ENCODE results near the gene PLAAT2. TPM values are rescaled to one million over a fixed set of nuclear protein-coding genes. Genes with fewer than 3 reads are reported as not detected.
A peak's percentile ranks its signal among the peaks of the same experiment; 100 is the strongest.

The PLAAT2 gene
- total RNA-seq, 1 donor from 2014 or later: not detected

DNA sequence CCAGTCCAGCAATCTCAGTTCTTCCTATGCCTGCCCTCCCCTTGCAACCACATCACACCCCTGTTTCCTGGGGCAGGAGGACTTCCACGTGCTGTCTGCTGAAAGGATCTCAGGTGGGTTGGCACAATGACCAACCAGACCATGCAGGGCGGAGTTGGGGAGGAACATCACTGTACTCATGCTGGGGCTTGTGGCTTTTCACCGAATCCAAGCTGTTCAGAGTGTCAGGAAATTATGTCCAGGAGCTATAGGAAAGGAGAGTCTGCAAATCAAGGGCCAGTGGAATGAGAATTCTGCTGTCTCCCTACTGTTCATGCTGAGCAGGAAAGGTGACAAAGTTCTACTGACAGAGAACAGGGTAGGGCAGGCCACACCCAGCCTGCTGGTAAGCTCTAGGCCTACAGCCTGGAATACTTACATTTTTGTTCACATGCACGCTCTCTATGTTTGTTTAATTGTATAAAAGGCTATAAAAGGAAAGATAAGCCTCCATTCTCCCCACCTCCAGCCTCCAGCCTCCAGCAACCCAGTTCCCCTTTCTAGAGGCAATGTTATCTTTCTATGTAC is 1.7 kb upstream of the PLAAT2 start:
- H3K27ac Mint-ChIP-seq (ENCODE audit: unreplicated experiment): no peak overlapping the region
- H3K4me3 Mint-ChIP-seq (ENCODE audit: unreplicated experiment): no peak overlapping the region
- no peaks in the 10 kb centered on the region for H3K9me3 Mint-ChIP-seq (ENCODE audit: unreplicated experiment)
- DNase-seq (ENCODE audit: extremely low spot score, unreplicated experiment): no peak
- TF ChIP-seq, protein P1, sequence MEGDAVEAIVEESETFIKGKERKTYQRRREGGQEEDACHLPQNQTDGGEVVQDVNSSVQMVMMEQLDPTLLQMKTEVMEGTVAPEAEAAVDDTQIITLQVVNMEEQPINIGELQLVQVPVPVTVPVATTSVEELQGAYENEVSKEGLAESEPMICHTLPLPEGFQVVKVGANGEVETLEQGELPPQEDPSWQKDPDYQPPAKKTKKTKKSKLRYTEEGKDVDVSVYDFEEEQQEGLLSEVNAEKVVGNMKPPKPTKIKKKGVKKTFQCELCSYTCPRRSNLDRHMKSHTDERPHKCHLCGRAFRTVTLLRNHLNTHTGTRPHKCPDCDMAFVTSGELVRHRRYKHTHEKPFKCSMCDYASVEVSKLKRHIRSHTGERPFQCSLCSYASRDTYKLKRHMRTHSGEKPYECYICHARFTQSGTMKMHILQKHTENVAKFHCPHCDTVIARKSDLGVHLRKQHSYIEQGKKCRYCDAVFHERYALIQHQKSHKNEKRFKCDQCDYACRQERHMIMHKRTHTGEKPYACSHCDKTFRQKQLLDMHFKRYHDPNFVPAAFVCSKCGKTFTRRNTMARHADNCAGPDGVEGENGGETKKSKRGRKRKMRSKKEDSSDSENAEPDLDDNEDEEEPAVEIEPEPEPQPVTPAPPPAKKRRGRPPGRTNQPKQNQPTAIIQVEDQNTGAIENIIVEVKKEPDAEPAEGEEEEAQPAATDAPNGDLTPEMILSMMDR (IDR thresholded peaks at IDR 0.05): no peak
- peaks cover 14% of the 10 kb centered on the region for H3K27me3 Mint-ChIP-seq (ENCODE audit: unreplicated experiment)
- H3K36me3 Mint-ChIP-seq (ENCODE audit: unreplicated experiment): no peaks in the 10 kb centered on the region
- peaks cover 11% of the 10 kb centered on the region for H3K4me1 Mint-ChIP-seq (ENCODE audit: unreplicated experiment)

- no peak overlapping the region for H3K27ac Mint-ChIP-seq (ENCODE audit: unreplicated experiment)
- no peaks in the 10 kb centered on the region for H3K9me3 Mint-ChIP-seq (ENCODE audit: unreplicated experiment)
- peaks cover 11% of the 10 kb centered on the region for H3K4me1 Mint-ChIP-seq (ENCODE audit: unreplicated experiment)
- H3K4me3 Mint-ChIP-seq (ENCODE audit: unreplicated experiment): no peak overlapping the region
- DNase-seq (ENCODE audit: extremely low spot score, unreplicated experiment): no peak
- TF ChIP-seq, protein P1 (IDR thresholded peaks at IDR 0.05): no peak
- H3K27me3 Mint-ChIP-seq (ENCODE audit: unreplicated experiment): peaks cover 13% of the 10 kb centered on the region
- H3K36me3 Mint-ChIP-seq (ENCODE audit: unreplicated experiment): no peaks in the 10 kb centered on the region
Observed at GRCh38 chr11:63564056-63564774, 1.0 kb upstream of the PLAAT2 start.

- DNase-seq (ENCODE audit: extremely low spot score, unreplicated experiment): peak; percentile 53
- no peak overlapping the region for H3K27ac Mint-ChIP-seq (ENCODE audit: unreplicated experiment)
- no peaks in the 10 kb centered on the region for H3K9me3 Mint-ChIP-seq (ENCODE audit: unreplicated experiment)
- TF ChIP-seq, protein P1 (IDR thresholded peaks at IDR 0.05): no peak
- H3K27me3 Mint-ChIP-seq (ENCODE audit: unreplicated experiment): peaks cover 33% of the 10 kb centered on the region
- H3K36me3 Mint-ChIP-seq (ENCODE audit: unreplicated experiment): no peaks in the 10 kb centered on the region
- no peak overlapping the region for H3K4me3 Mint-ChIP-seq (ENCODE audit: unreplicated experiment)
- no peaks in the 10 kb centered on the region for H3K4me1 Mint-ChIP-seq (ENCODE audit: unreplicated experiment)
Observed at GRCh38 chr11:63560506-63561180, 2.5 kb downstream of the PLAAT2 start.

- H3K36me3 Mint-ChIP-seq (ENCODE audit: unreplicated experiment): no peaks in the 10 kb centered on the region
- no peaks in the 10 kb centered on the region for H3K4me1 Mint-ChIP-seq (ENCODE audit: unreplicated experiment)
- peak; percentile 23 for DNase-seq (ENCODE audit: extremely low spot score, unreplicated experiment)
- no peaks in the 10 kb centered on the region for H3K9me3 Mint-ChIP-seq (ENCODE audit: unreplicated experiment)
- TF ChIP-seq, protein P1 (IDR thresholded peaks at IDR 0.05): no peak
- no peak overlapping the region for H3K4me3 Mint-ChIP-seq (ENCODE audit: unreplicated experiment)
- H3K27me3 Mint-ChIP-seq (ENCODE audit: unreplicated experiment): peaks cover 40% of the 10 kb centered on the region
- no peak overlapping the region for H3K27ac Mint-ChIP-seq (ENCODE audit: unreplicated experiment)
Observed at GRCh38 chr11:63558459-63559157, 4.6 kb downstream of the PLAAT2 start.

Data from osteocyte (in vitro differentiated cells).